ENCODE measurements around the gene TRIM65.

TRIM65 gene

DNA sequence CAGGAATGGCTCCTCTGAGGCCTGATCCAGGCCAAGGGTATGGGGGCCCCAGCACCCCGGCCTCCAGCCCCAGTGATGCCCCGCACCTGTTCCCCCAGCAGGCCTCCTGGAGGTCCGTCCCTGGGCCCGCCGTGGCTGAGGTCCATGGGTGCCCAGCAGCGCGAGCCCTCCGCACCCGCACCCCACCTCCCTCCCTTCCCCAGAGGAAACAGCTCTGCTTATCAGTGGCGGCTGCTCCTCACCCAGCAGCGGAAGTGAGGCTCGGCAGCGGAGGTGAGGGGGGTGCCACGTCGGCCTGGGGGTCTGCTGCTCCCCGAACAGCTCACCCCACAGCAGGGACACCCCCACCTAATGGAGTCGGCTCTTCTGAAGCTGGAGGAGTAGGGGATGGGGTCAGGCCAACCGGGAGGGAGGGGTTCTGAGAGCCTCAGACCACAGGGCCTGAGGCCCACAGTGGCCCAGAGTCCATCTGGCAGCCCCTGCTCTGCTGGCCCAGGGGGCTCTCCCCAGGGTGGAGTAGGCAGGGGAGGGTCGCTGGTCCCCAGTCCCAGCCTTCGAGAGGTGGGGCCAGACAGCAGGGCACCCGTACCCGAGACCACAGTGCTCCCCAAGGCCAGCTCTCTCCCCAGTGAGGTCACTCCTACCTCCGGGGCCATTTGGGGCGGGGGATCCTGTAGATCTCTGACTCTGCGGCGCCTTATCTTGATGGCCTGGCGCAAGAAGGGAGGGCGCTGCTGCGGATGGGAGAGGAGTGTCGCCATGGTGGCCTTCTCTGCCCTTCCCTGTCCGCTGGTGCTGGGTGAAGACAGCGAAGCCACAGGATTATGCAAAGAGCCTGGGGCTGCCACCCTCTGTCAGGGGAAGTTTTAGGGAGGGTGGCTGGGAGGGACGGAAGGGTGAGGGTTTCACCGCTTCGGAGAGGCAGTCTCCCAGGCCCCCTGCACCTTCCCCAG, 52.9 kb downstream of the TRIM65 start, which contains the start of gene UNC13D:
UNC13D (minus strand) TSS at position 828 of the 953 bp plus-strand sequence; CDS start at position 761, 67 bp downstream.
- H3K4me3 ChIP-seq, result no peak within 1 kb of the TSS
- H3K27me3 ChIP-seq (ENCODE audit: low read depth), result no peaks in the 10 kb centered on the region
- H3K4me1 ChIP-seq, result peaks cover 6% of the 10 kb centered on the region
- H3K36me3 ChIP-seq (replicated peaks), result peaks cover 18% of the 10 kb centered on the region
- in situ Hi-C loops (cut with MboI; ENCODE audit: low sequenced_read_pairs), result no loop called here
- no peaks in the 10 kb centered on the region for H3K9me3 ChIP-seq
- no peak for DNase-seq (ENCODE audit: low spot score in 2 of 2)

GRCh38 chr17:75842963-75843576, 53.7 kb downstream of the TRIM65 start:
- Histone ChIP-seq H3K36me3 (replicated peaks) (peaks cover 13% of the 10 kb centered on the region), H3K4me1 (peaks cover 6% of the 10 kb centered on the region), H3K27me3 (ENCODE audit: low read depth) (no peaks in the 10 kb centered on the region), H3K4me3 (no peak overlapping the region), H3K9me3 (no peaks in the 10 kb centered on the region)
- DNase-seq (ENCODE audit: low spot score in 2 of 2), result no peak
- in situ Hi-C loops (cut with MboI; ENCODE audit: low sequenced_read_pairs), result no loop called here

- Histone ChIP-seq H3K27me3 (ENCODE audit: low read depth) (no peaks in the 10 kb centered on the region), H3K4me3 (no peak overlapping the region), H3K36me3 (replicated peaks) (peaks cover 7% of the 10 kb centered on the region), H3K4me1 (peaks cover 6% of the 10 kb centered on the region), H3K9me3 (no peaks in the 10 kb centered on the region)
- DNase-seq (ENCODE audit: low spot score in 2 of 2), result no peak
- in situ Hi-C loops (cut with MboI; ENCODE audit: low sequenced_read_pairs), result no loop called here
Measured at GRCh38 chr17:75842411-75842810, 54.3 kb downstream of the TRIM65 start.

DNA sequence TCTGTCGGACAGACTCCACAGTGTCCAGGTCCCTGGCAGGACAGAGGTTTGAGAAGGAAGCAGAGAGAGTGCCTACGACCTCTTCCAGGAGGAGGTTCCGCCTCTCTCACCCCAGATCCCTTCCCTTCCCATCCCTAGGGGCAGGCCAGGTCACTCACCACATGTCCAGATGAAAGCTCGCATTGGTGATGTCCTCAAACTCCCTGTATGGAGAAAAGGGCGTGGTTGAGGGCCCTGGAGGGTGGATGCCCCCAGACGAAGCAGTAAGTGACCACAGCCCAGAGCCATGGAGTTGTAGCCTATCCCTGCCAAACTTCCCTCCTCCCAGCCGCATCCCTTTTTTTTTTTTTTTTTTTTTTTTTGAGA, 56.0 kb downstream of the TRIM65 start:
- no peak overlapping the region for H3K4me3 ChIP-seq
- peaks cover 6% of the 10 kb centered on the region for H3K4me1 ChIP-seq
- in situ Hi-C loops (cut with MboI; ENCODE audit: low sequenced_read_pairs), result no loop called here
- no peak for DNase-seq (ENCODE audit: low spot score in 2 of 2)
- H3K27me3 ChIP-seq (ENCODE audit: low read depth), result no peaks in the 10 kb centered on the region
- H3K36me3 ChIP-seq (replicated peaks), result no peaks in the 10 kb centered on the region
- H3K9me3 ChIP-seq, result no peaks in the 10 kb centered on the region

GRCh38 chr17:75839942-75840798, 56.6 kb downstream of the TRIM65 start:
- Histone ChIP-seq H3K9me3 (no peaks in the 10 kb centered on the region), H3K4me1 (peaks cover 2% of the 10 kb centered on the region; the same call in 1 of the 2 replicates), H3K27me3 (ENCODE audit: low read depth) (no peaks in the 10 kb centered on the region), H3K36me3 (replicated peaks) (no peaks in the 10 kb centered on the region), H3K4me3 (no peak overlapping the region)
- DNase-seq (ENCODE audit: low spot score in 2 of 2), result no peak
- in situ Hi-C loops (cut with MboI; ENCODE audit: low sequenced_read_pairs), result no loop called here

Data from HAP-1 (cell line).